HepG2 (cell line): ENCODE measurements around the gene ZCCHC8. TPM values are rescaled to one million over a fixed set of nuclear protein-coding genes. Genes with fewer than 3 reads are reported as not detected.

Experiments
- ATAC-seq: fragments of 200-7000 bp; cut with Tn5 transposase; 3 replicates; pipeline ENCODE4 v1.9.1; 2020; ENCODE audit warnings: mild to moderate bottlenecking, moderate library complexity
- BruUV-seq: library from RNA; stranded (reverse); fragments of 400-500 nt; replicated peaks from 2 replicates; lab custom pipeline; 2021; lab: Mats Ljungman, UMichigan
- CTCF ChIA-PET: fragments of 300-600 bp; formaldehyde crosslinking; extraction: SDS; loops from one replicate; lab custom pipeline; 2021; ENCODE audit warnings: low total read pairs, inconsistent platforms, low intra/inter-chr PET ratio; lab: Yijun Ruan, JAX
- POLR2A ChIA-PET: fragments of 350-600 bp; sonication (Branson Sonifier 250); formaldehyde crosslinking; loops from one replicate; lab custom pipeline; 2020; ENCODE audit warnings: antibody characterized with exemption, inconsistent platforms; lab: Yijun Ruan, JAX
- DNase-seq: peaks from one replicate; pipeline ENCODE4 v3.0.0-alpha.2; 2015; ENCODE audit warnings: low spot score
- FAIRE-seq: peaks from 3 replicates; lab custom pipeline; 2011; peaks lifted over from hg19 to GRCh38; lab: Jason Lieb, UNC
- H2AFZ ChIP-seq: one replicate; pipeline ENCODE4 v1.6.1; 2011; ENCODE audit warnings: low read length, inconsistent platforms
- H3K27ac ChIP-seq: fragments of 300-600 bp; 3 replicates; pipeline ENCODE4 v1.8.0; 2011; ENCODE audit warnings: mixed run types, mild to moderate bottlenecking, mixed read lengths, low read length, inconsistent platforms; ENCODE audit not compliant: insufficient read depth; ENCODE audit errors: extremely low read length
- H3K27me3 ChIP-seq, 2 experiments: fragments of 200-600 bp in 1 of 2; 2 replicates in 1 of 2; 3 replicates in 1 of 2; pipeline versions ENCODE4 v1.6.0 to v1.8.0; 2011; ENCODE audit warnings: low read length in 2 of 2, mild to moderate bottlenecking in 2 of 2, moderate library complexity in 2 of 2, inconsistent platforms in 1 of 2; ENCODE audit not compliant: insufficient read depth in 2 of 2, control insufficient read depth in 1 of 2
- H3K36me3 ChIP-seq, 2 experiments: fragments of 200-600 bp in 1 of 2; replicated peaks in 1 of 2; 2 replicates in 1 of 2; 3 replicates in 1 of 2; pipeline versions ENCODE4 v1.5.1 to v1.8.0; 2011; ENCODE audit warnings: low read length in 2 of 2, inconsistent platforms in 1 of 2; ENCODE audit not compliant: insufficient read depth in 2 of 2, control insufficient read depth in 1 of 2
- H3K4me1 ChIP-seq: 2 replicates; pipeline ENCODE4 v1.5.1; 2012; ENCODE audit warnings: low read length, inconsistent platforms; ENCODE audit not compliant: insufficient read depth
- H3K4me2 ChIP-seq: 2 replicates; pipeline ENCODE4 v1.6.0; 2011; ENCODE audit warnings: low read depth, low read length, inconsistent platforms
- H3K4me3 ChIP-seq, 3 experiments: fragments of 200-600 bp in 1 of 3; sonication (generic), shearing (Covaris generic) in 1 of 3; replicated peaks in 1 of 3; 2 replicates each; pipeline ENCODE4 v1.5.1; 2011 to 2016; ENCODE audit warnings: low read length in 3 of 3, inconsistent platforms in 2 of 3, low read depth in 2 of 3, mild to moderate bottlenecking in 2 of 3, control low read depth in 1 of 3, mixed read lengths in 1 of 3; ENCODE audit not compliant: insufficient read depth in 1 of 3
- H3K79me2 ChIP-seq: one replicate; pipeline ENCODE4 v1.6.1; 2011; ENCODE audit warnings: low read length, inconsistent platforms; ENCODE audit not compliant: insufficient read depth
- H3K9ac ChIP-seq: 2 replicates; pipeline ENCODE4 v1.6.0; 2011; ENCODE audit warnings: mild to moderate bottlenecking, low read depth, low read length, inconsistent platforms; ENCODE audit not compliant: insufficient read depth
- H3K9me3 ChIP-seq: 2 replicates; pipeline ENCODE4 v1.5.1; 2012; ENCODE audit warnings: mild to moderate bottlenecking, low read length
- H4K20me1 ChIP-seq: 2 replicates; pipeline ENCODE4 v1.6.0; 2011; ENCODE audit warnings: inconsistent platforms, mild to moderate bottlenecking, low read length, moderate library complexity; ENCODE audit not compliant: insufficient read depth
- IKZF5 ChIP-seq: IDR thresholded peaks from 2 replicates; pipeline ENCODE4 v1.6.1; 2018; ENCODE audit warnings: missing genetic modification reagents, mild to moderate bottlenecking, missing compliant biosample characterization
- POGZ ChIP-seq: sonication (generic); formaldehyde crosslinking; IDR thresholded peaks from 2 replicates; pipeline ENCODE4 v1.4.0; 2020; ENCODE audit warnings: mild to moderate bottlenecking, missing genetic modification reagents
- TAF1 ChIP-seq: sonication (generic); formaldehyde crosslinking; IDR thresholded peaks from 2 replicates; pipeline ENCODE4 v1.4.0; 2020; ENCODE audit warnings: missing genetic modification reagents
- TFAP4 ChIP-seq: sonication (generic); IDR thresholded peaks from 2 replicates; pipeline ENCODE4 v1.6.1; 2016; ENCODE audit warnings: low read depth, borderline replicate concordance
- ZBTB42 ChIP-seq: sonication (generic); formaldehyde crosslinking; IDR thresholded peaks from 2 replicates; pipeline ENCODE4 v1.5.0; 2020; ENCODE audit warnings: mild to moderate bottlenecking, missing genetic modification reagents
- ZNF280D ChIP-seq: sonication (generic); formaldehyde crosslinking; IDR thresholded peaks from 2 replicates; pipeline ENCODE4 v1.5.1; 2020; ENCODE audit warnings: mild to moderate bottlenecking, missing genetic modification reagents
- ZNF343 ChIP-seq: sonication (generic); formaldehyde crosslinking; IDR thresholded peaks from 2 replicates; pipeline ENCODE4 v1.4.0; 2020; ENCODE audit warnings: mild to moderate bottlenecking, missing genetic modification reagents
- ZNF577 ChIP-seq: sonication (generic); formaldehyde crosslinking; IDR thresholded peaks from 2 replicates; pipeline ENCODE4 v1.4.0; 2020; ENCODE audit warnings: mild to moderate bottlenecking, low read depth, missing genetic modification reagents, borderline replicate concordance
- ZNF784 ChIP-seq: sonication (generic); formaldehyde crosslinking; IDR thresholded peaks from 2 replicates; pipeline ENCODE4 v1.5.1; 2020; ENCODE audit warnings: missing genetic modification reagents, mild to moderate bottlenecking, borderline replicate concordance
- WGBS: methylation state at CpG from one replicate; pipeline ENCODE4 v1.1.6; 2017; ENCODE audit warnings: low lambda C conversion rate; 5-methylcytosine and 5-hydroxymethylcytosine counted together
- in situ Hi-C: cut with HindIII; loops from 2 replicates; pipeline ENCODE4 v1.10.0; 2017; ENCODE audit warnings: low pct_unique_long_range_greater_than_20kb; ENCODE audit not compliant: extremely low pct_ligation_motif_present
- intact Hi-C: fragments of 100-400 bp; cut with micrococcal nuclease; formaldehyde crosslinking; loops from one replicate; pipeline ENCODE4 v1.10.0; 2022; ENCODE audit not compliant: unreplicated experiment
- polyA plus RNA-seq, 8 experiments: library from polyadenylated mRNA; depleted of rRNA in 3 of 8; stranded (reverse) in 7 of 8; unstranded in 1 of 8; fragments of >200 nt; fragmentation: Illumina TruSeq in 4 of 8; extraction: Trizol in 4 of 8; gene quantifications; 2 replicates each; pipeline versions ENCODE4 v1.2.1 to v1.2.3, GENCODE V29; 2011 to 2016; ENCODE audit warnings: low read depth in 4 of 8, missing spikeins in 1 of 8, mixed read lengths in 1 of 8; ENCODE audit not compliant: insufficient read depth in 1 of 8
- total RNA-seq, 5 experiments: library from RNA; depleted of rRNA; stranded (reverse); fragments of >200 nt; fragmentation: Illumina TruSeq; extraction: Trizol; gene quantifications; 2 replicates each; pipeline ENCODE4 v1.2.3, GENCODE V29; 2016; ENCODE audit warnings: low read depth in 1 of 5
- TF ChIP-seq, protein P1 (sequence below): fragments of 450-650 bp; IDR thresholded peaks from 2 replicates; pipeline ENCODE4 v1.6.1; 2016
- TF ChIP-seq, protein P2 (sequence below): IDR thresholded peaks from 2 replicates; pipeline ENCODE4 v1.6.1; 2016; ENCODE audit warnings: mild to moderate bottlenecking, missing biosample characterization, missing genetic modification reagents

ZCCHC8 gene
- total and polyA plus RNA-seq, 2 of the 13 experiments (the other 11 are each of a cell fraction or from before 2014, with no cell fraction given), result 18.6 to 20.9 TPM

DNA sequence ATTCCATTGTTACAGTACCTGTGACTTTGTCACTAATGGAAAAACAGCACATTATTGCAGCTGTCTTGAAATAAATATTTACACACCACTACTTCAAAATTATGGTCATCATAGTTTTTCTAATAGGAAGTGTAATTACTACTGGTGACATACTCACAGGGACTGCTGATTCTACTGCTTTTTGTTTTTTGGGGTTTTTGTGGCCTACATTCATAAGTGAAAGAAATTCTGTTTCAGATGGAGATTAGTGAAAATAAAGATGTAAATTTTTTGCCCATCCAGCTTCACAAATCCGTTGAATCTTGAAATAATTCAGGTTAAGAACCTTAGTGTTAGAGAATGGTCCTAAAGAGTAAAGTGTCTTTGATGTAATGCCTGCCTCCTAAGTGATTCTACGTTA lies 43.8 kb upstream of the ZCCHC8 start (continued):
- TF ChIP-seq, protein P1, sequence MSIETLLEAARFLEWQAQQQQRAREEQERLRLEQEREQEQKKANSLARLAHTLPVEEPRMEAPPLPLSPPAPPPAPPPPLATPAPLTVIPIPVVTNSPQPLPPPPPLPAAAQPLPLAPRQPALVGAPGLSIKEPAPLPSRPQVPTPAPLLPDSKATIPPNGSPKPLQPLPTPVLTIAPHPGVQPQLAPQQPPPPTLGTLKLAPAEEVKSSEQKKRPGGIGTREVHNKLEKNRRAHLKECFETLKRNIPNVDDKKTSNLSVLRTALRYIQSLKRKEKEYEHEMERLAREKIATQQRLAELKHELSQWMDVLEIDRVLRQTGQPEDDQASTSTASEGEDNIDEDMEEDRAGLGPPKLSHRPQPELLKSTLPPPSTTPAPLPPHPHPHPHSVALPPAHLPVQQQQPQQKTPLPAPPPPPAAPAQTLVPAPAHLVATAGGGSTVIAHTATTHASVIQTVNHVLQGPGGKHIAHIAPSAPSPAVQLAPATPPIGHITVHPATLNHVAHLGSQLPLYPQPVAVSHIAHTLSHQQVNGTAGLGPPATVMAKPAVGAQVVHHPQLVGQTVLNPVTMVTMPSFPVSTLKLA, result no peak
- TF ChIP-seq ZNF280D (CRISPR knock-in tag) (no peak), ZBTB42 (CRISPR knock-in tag) (no peak), TAF1 (CRISPR knock-in tag) (no peak), ZNF577 (no peak)

DNA sequence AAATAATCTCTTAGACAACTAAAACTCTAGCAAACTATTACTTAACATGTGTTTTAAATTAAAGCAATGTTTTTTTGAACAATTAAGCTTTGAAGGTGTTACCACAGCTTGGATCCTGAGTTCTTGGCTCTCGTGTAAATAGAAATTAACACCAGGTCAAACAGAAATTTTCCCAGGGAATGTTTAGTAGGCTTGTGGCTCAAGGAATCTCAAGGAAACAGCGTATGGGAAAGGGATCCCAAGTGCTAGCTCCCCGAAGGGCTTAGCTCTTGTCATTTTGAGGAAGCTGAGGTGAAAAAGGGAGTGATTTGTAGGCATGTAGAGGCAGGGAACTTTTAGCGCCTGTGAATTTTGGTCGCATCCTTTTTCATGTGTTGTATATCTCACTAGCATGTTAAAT lies 37.8 kb upstream of the ZCCHC8 start:
- over 99% methylated on average over 5 of the region's 5 CpGs for WGBS
- Histone ChIP-seq H3K27ac (no peak overlapping the region), H3K9ac (0 out of 2 replicates have a peak overlapping the region, but pooled peaks have one; percentile 8), H3K27me3 (no peaks in the 10 kb centered on the region), H3K36me3 (peaks cover 5 to 51% of the 10 kb centered on the region in 2 experiments), H2AFZ (no peak overlapping the region), H3K79me2 (peaks cover 2% of the 10 kb centered on the region), H3K4me1 (no peaks in the 10 kb centered on the region), H3K4me2 (no peak overlapping the region), H3K4me3 (no peak overlapping the region), H3K9me3 (no peaks in the 10 kb centered on the region), H4K20me1 (no peaks in the 10 kb centered on the region)
- intact Hi-C loops (no loop called here), in situ Hi-C loops (no loop called here)
- no peak for ATAC-seq
- FAIRE-seq, result no peak
- no TSS peak for BruUV-seq
- no peak for TF ChIP-seq ZNF784 (CRISPR knock-in tag)
- TF ChIP-seq, protein P2, sequence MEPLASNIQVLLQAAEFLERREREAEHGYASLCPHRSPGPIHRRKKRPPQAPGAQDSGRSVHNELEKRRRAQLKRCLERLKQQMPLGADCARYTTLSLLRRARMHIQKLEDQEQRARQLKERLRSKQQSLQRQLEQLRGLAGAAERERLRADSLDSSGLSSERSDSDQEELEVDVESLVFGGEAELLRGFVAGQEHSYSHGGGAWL (CRISPR knock-in tag), result no peak
- no peak for TF ChIP-seq IKZF5
- no peak for TF ChIP-seq ZNF343 (CRISPR knock-in tag)
- no peak for TF ChIP-seq TFAP4
- no peak for TF ChIP-seq POGZ (CRISPR knock-in tag)
- DNase-seq, result no peak
- POLR2A ChIA-PET, result no interaction called here
- CTCF ChIA-PET, result no interaction called here
